ENCODE measurements around the gene PICALM.
A peak's percentile ranks its signal among the peaks of the same experiment; 100 is the strongest.

Gene PICALM

GRCh38 chr11:85951049-85951405 lies 117.9 kb downstream of the PICALM start:
- Histone ChIP-seq H3K4me3 (ENCODE audit: low read depth, low read length) (no peak overlapping the region), H3K27ac (no peak overlapping the region), H2AFZ (no peak overlapping the region), H3K4me2 (ENCODE audit: low read length) (no peak overlapping the region), H3K36me3 (ENCODE audit: control insufficient read depth, insufficient read depth, low read length) (no peaks in the 10 kb centered on the region), H3K9me3 (ENCODE audit: control insufficient read depth, low read length) (no peaks in the 10 kb centered on the region), H3K27me3 (ENCODE audit: control insufficient read depth, insufficient read depth, low read length) (no peaks in the 10 kb centered on the region), H3K4me1 (peaks cover 23% of the 10 kb centered on the region), H3K9ac (no peak overlapping the region), H3K79me2 (no peaks in the 10 kb centered on the region)
- no peak for TF ChIP-seq CTCF (IDR thresholded peaks at IDR 0.05)

GRCh38 chr11:85950317-85951048 lies 118.4 kb downstream of the PICALM start:
- no peak overlapping the region for H3K4me3 ChIP-seq (ENCODE audit: low read depth, low read length)
- H3K36me3 ChIP-seq (ENCODE audit: control insufficient read depth, insufficient read depth, low read length) = no peaks in the 10 kb centered on the region
- peaks cover 21% of the 10 kb centered on the region for H3K4me1 ChIP-seq
- H3K9me3 ChIP-seq (ENCODE audit: control insufficient read depth, low read length) = no peaks in the 10 kb centered on the region
- H3K79me2 ChIP-seq = no peaks in the 10 kb centered on the region
- H3K4me2 ChIP-seq (ENCODE audit: low read length) = no peak overlapping the region
- no peak overlapping the region for H3K27ac ChIP-seq
- TF ChIP-seq CTCF (IDR thresholded peaks at IDR 0.05) = no peak
- H3K27me3 ChIP-seq (ENCODE audit: control insufficient read depth, insufficient read depth, low read length) = no peaks in the 10 kb centered on the region
- no peak overlapping the region for H3K9ac ChIP-seq
- no peak overlapping the region for H2AFZ ChIP-seq

GRCh38 chr11:85949798-85950197 lies 119.1 kb downstream of the PICALM start:
- Histone ChIP-seq H2AFZ (no peak overlapping the region), H3K27ac (no peak overlapping the region), H3K4me3 (ENCODE audit: low read depth, low read length) (no peak overlapping the region), H3K4me1 (peaks cover 17% of the 10 kb centered on the region), H3K9ac (no peak overlapping the region), H3K36me3 (ENCODE audit: control insufficient read depth, insufficient read depth, low read length) (no peaks in the 10 kb centered on the region), H3K79me2 (no peaks in the 10 kb centered on the region), H3K4me2 (ENCODE audit: low read length) (no peak overlapping the region), H3K27me3 (ENCODE audit: control insufficient read depth, insufficient read depth, low read length) (no peaks in the 10 kb centered on the region), H3K9me3 (ENCODE audit: control insufficient read depth, low read length) (no peaks in the 10 kb centered on the region)
- no peak for TF ChIP-seq CTCF (IDR thresholded peaks at IDR 0.05)

GRCh38 chr11:85948884-85949283 lies 120.0 kb downstream of the PICALM start:
- Histone ChIP-seq H3K36me3 (ENCODE audit: control insufficient read depth, insufficient read depth, low read length) (no peaks in the 10 kb centered on the region), H3K4me2 (ENCODE audit: low read length) (no peak overlapping the region), H3K79me2 (no peaks in the 10 kb centered on the region), H3K27me3 (ENCODE audit: control insufficient read depth, insufficient read depth, low read length) (no peaks in the 10 kb centered on the region), H3K9ac (no peak overlapping the region), H2AFZ (no peak overlapping the region), H3K4me3 (ENCODE audit: low read depth, low read length) (no peak overlapping the region), H3K27ac (peak overlapping the region; percentile 72), H3K9me3 (ENCODE audit: control insufficient read depth, low read length) (no peaks in the 10 kb centered on the region), H3K4me1 (peaks cover 14% of the 10 kb centered on the region)
- TF ChIP-seq CTCF (IDR thresholded peaks at IDR 0.05) = no peak
